HepG2 (cell line): ENCODE measurements around the gene MEAF6. TPM values are rescaled to one million over a fixed set of nuclear protein-coding genes. Genes with fewer than 3 reads are reported as not detected.
A peak's percentile ranks its signal among the peaks of the same experiment; 100 is the strongest.

Experiments
- FOXC1 ChIP-seq: sonication (generic); formaldehyde crosslinking; IDR thresholded peaks from 2 replicates; pipeline ENCODE4 v1.8.0; 2022; ENCODE audit warnings: mild to moderate bottlenecking, missing genetic modification reagents, borderline replicate concordance
- FOXO1 ChIP-seq: sonication (generic); formaldehyde crosslinking; IDR thresholded peaks from 2 replicates; pipeline ENCODE4 v1.4.0; 2020; ENCODE audit warnings: missing genetic modification reagents
- GPN1 ChIP-seq: sonication (generic); formaldehyde crosslinking; IDR thresholded peaks from 2 replicates; pipeline ENCODE4 v1.5.1; 2020; ENCODE audit warnings: missing genetic modification reagents, borderline replicate concordance
- KLF12 ChIP-seq: sonication (generic); formaldehyde crosslinking; IDR thresholded peaks from 2 replicates; pipeline ENCODE4 v1.4.0; 2020; ENCODE audit warnings: missing genetic modification reagents, borderline replicate concordance
- MAZ ChIP-seq, 2 experiments: sonication (generic) in 1 of 2; formaldehyde crosslinking in 1 of 2; IDR thresholded peaks; 2 replicates each; pipeline versions ENCODE4 v1.5.0 to v1.6.1; 2012 to 2020; ENCODE audit warnings: low read depth in 2 of 2, mild to moderate bottlenecking in 2 of 2, borderline replicate concordance in 1 of 2, improper control_type of control experiment in 1 of 2, low read length in 1 of 2, missing genetic modification reagents in 1 of 2, moderate library complexity in 1 of 2
- PATZ1 ChIP-seq: sonication (generic); formaldehyde crosslinking; IDR thresholded peaks from 2 replicates; pipeline ENCODE4 v1.4.0; 2020; ENCODE audit warnings: missing genetic modification reagents
- PCBP1 ChIP-seq: fragments of 200-400 bp; formaldehyde crosslinking; IDR thresholded peaks from 2 replicates; pipeline ENCODE4 v1.6.1; 2017; ENCODE audit warnings: mild to moderate bottlenecking, low read depth, low read length, borderline replicate concordance
- SOX13 ChIP-seq, 3 experiments: fragments of 450-650 bp in 1 of 3; sonication (generic) in 1 of 3; formaldehyde crosslinking in 1 of 3; IDR thresholded peaks in 2 of 3; conservative IDR thresholded peaks in 1 of 3; 2 replicates each; pipeline versions ENCODE4 v1.5.0 to v1.6.1; 2016 to 2020; ENCODE audit warnings: antibody characterized with exemption in 1 of 3, mild to moderate bottlenecking in 1 of 3, missing compliant biosample characterization in 1 of 3, missing genetic modification reagents in 1 of 3, moderate library complexity in 1 of 3
- U2AF2 ChIP-seq: fragments of 200-400 bp; formaldehyde crosslinking; IDR thresholded peaks from 2 replicates; pipeline ENCODE4 v1.6.1; 2017; ENCODE audit warnings: low read depth, mild to moderate bottlenecking, low read length
- ZBTB40 ChIP-seq, 2 experiments: fragments of 450-650 bp in 1 of 2; sonication (generic) in 1 of 2; formaldehyde crosslinking in 1 of 2; IDR thresholded peaks; 2 replicates each; pipeline versions ENCODE4 v1.6.1 to v1.8.0; 2016 to 2022; ENCODE audit warnings: antibody characterized with exemption in 1 of 2, mild to moderate bottlenecking in 1 of 2, missing genetic modification reagents in 1 of 2
- ZKSCAN5 ChIP-seq: sonication (generic); formaldehyde crosslinking; IDR thresholded peaks from 2 replicates; pipeline ENCODE4 v1.5.1; 2020; ENCODE audit warnings: mild to moderate bottlenecking, missing genetic modification reagents
- ZNF367 ChIP-seq: sonication (generic); formaldehyde crosslinking; IDR thresholded peaks from 2 replicates; pipeline ENCODE4 v1.4.0; 2020; ENCODE audit warnings: missing genetic modification reagents, borderline replicate concordance
- ZNF773 ChIP-seq: sonication (generic); formaldehyde crosslinking; IDR thresholded peaks from 2 replicates; pipeline ENCODE4 v1.4.0; 2020; ENCODE audit warnings: missing genetic modification reagents, borderline replicate concordance
- ZNF777 ChIP-seq: sonication (generic); formaldehyde crosslinking; IDR thresholded peaks from 2 replicates; pipeline ENCODE4 v1.4.0; 2020; ENCODE audit warnings: missing genetic modification reagents
- polyA plus RNA-seq, 8 experiments: library from polyadenylated mRNA; depleted of rRNA in 3 of 8; stranded (reverse) in 7 of 8; unstranded in 1 of 8; fragments of >200 nt; fragmentation: Illumina TruSeq in 4 of 8; extraction: Trizol in 4 of 8; gene quantifications; 2 replicates each; pipeline versions ENCODE4 v1.2.1 to v1.2.3, GENCODE V29; 2011 to 2016; ENCODE audit warnings: low read depth in 4 of 8, missing spikeins in 1 of 8, mixed read lengths in 1 of 8; ENCODE audit not compliant: insufficient read depth in 1 of 8
- total RNA-seq, 5 experiments: library from RNA; depleted of rRNA; stranded (reverse); fragments of >200 nt; fragmentation: Illumina TruSeq; extraction: Trizol; gene quantifications; 2 replicates each; pipeline ENCODE4 v1.2.3, GENCODE V29; 2016; ENCODE audit warnings: low read depth in 1 of 5

Gene MEAF6
- total and polyA plus RNA-seq, 2 of the 13 experiments (the other 11 are each of a cell fraction or from before 2014, with no cell fraction given) = 29.5 to 45.6 TPM

GRCh38 chr1:37514350-37515184 lies at the start of gene MEAF6 (continued):
- TF ChIP-seq FOXC1 (CRISPR knock-in tag) (peak; percentile 42; the same call in 1 of the 2 replicates), PATZ1 (CRISPR knock-in tag) (peak; percentile 23), ZNF367 (CRISPR knock-in tag) (peak; percentile 89; the same call in 1 of the 2 replicates), KLF12 (peak; percentile 80; the same call in 1 of the 2 replicates), U2AF2 (no peak), ZKSCAN5 (CRISPR knock-in tag) (no peak), MAZ (IDR thresholded peaks at IDR 0.05; ENCODE audit: borderline replicate concordance, low read depth, low read length) (no peak), MAZ (CRISPR knock-in tag; IDR thresholded peaks at IDR 0.05; ENCODE audit: low read depth) (peak; percentile 53; the same call in 1 of the 2 replicates), PCBP1 (no peak), ZNF777 (CRISPR knock-in tag) (peak; percentile 58; the same call in 1 of the 2 replicates), ZBTB40 (IDR thresholded peaks at IDR 0.05) (no peak), ZBTB40 (CRISPR knock-in tag; IDR thresholded peaks at IDR 0.05) (peak; percentile 73; the same call in 1 of the 2 replicates), SOX13 (IDR thresholded peaks at IDR 0.05) (no peak), SOX13 (CRISPR knock-in tag; conservative IDR thresholded peaks at IDR 0.05 in 1 of 2, IDR thresholded peaks at IDR 0.05 in 1 of 2) (peak in 1 of 2 experiments; percentile 38; a peak in 2 of 4 replicates), FOXO1 (CRISPR knock-in tag) (0 out of 2 replicates have a peak, but pooled peaks have one; percentile 5), GPN1 (CRISPR knock-in tag) (no peak), ZNF773 (CRISPR knock-in tag) (peak; percentile 85)
